ENCODE results near the gene LIMS4. TPM values are rescaled to one million over a fixed set of nuclear protein-coding genes. Genes with fewer than 3 reads are reported as not detected.
"Not testable (repeated sequence)": the region's sequence is repeated elsewhere in the genome, so short reads cannot be mapped to it uniquely, and the experiment has no call there.

LIMS4 gene
- total RNA-seq (2014; rRNA removed; shearing (Covaris generic)) (not detected in 2 replicates), polyA plus RNA-seq (2016; fragmentation: Nextera tagmentation; extraction: Ambion mirVana) (0.15 and 0.19 TPM in 2 replicates)
- long read RNA-seq = 0 reads

- not testable (repeated sequence) for H3K4me3 Mint-ChIP-seq; H3K36me3 ChIP-seq (ENCODE audit: insufficient read depth); H3K4me2 ChIP-seq; H3K36me3 Mint-ChIP-seq (ENCODE audit: low read depth); H3K4me1 ChIP-seq (ENCODE audit: insufficient read depth); DNase-seq (ENCODE audit: low spot score); H4K20me1 ChIP-seq (replicated peaks; ENCODE audit: insufficient read depth); H3K4me1 Mint-ChIP-seq; H2AFZ ChIP-seq; H3K27me3 Mint-ChIP-seq (ENCODE audit: insufficient read depth, low read depth, poor library complexity); H3K79me2 ChIP-seq (replicated peaks; ENCODE audit: insufficient read depth); H3K27ac ChIP-seq (ENCODE audit: low read depth); H3K9me2 ChIP-seq (ENCODE audit: insufficient read depth); H3K4me3 ChIP-seq; H3K27ac Mint-ChIP-seq; H3K9me3 Mint-ChIP-seq; H3F3A ChIP-seq (replicated peaks; ENCODE audit: low read depth); H3K27me3 ChIP-seq (ENCODE audit: insufficient read depth)
- peak; percentile 63 for ATAC-seq
Measured at GRCh38 chr2:110472171-110473058, at the start of gene LIMS4. Gene LIMS4 (minus strand): TSS chr2:110472816. CDS start chr2:110472778, 38 bp downstream.

GRCh38 chr2:110499755-110500377 is 27.2 kb upstream of the LIMS4 start:
- not testable (repeated sequence) for H3K9me2 ChIP-seq (ENCODE audit: insufficient read depth); H3K4me3 ChIP-seq; H2AFZ ChIP-seq; H3K4me3 Mint-ChIP-seq; H3K4me1 Mint-ChIP-seq; H3K27me3 ChIP-seq (ENCODE audit: insufficient read depth); H3K9me3 Mint-ChIP-seq; H3K36me3 ChIP-seq (ENCODE audit: insufficient read depth); DNase-seq (ENCODE audit: low spot score); H3K36me3 Mint-ChIP-seq (ENCODE audit: low read depth); H3K27me3 Mint-ChIP-seq (ENCODE audit: insufficient read depth, low read depth, poor library complexity); H4K20me1 ChIP-seq (replicated peaks; ENCODE audit: insufficient read depth); H3K4me2 ChIP-seq; H3K27ac ChIP-seq (ENCODE audit: low read depth); H3K79me2 ChIP-seq (replicated peaks; ENCODE audit: insufficient read depth); H3K4me1 ChIP-seq (ENCODE audit: insufficient read depth); H3K27ac Mint-ChIP-seq; H3F3A ChIP-seq (replicated peaks; ENCODE audit: low read depth)
- ATAC-seq = peak; percentile 79

GRCh38 chr2:110496027-110496426 is 23.4 kb upstream of the LIMS4 start:
- ATAC-seq; H3K4me1 Mint-ChIP-seq; H3K4me2 ChIP-seq; H4K20me1 ChIP-seq (replicated peaks; ENCODE audit: insufficient read depth); H3K4me1 ChIP-seq (ENCODE audit: insufficient read depth); H3K36me3 Mint-ChIP-seq (ENCODE audit: low read depth); H3K4me3 Mint-ChIP-seq; H3F3A ChIP-seq (replicated peaks; ENCODE audit: low read depth); H3K27me3 Mint-ChIP-seq (ENCODE audit: insufficient read depth, low read depth, poor library complexity); H3K27ac ChIP-seq (ENCODE audit: low read depth); DNase-seq (ENCODE audit: low spot score); H3K9me2 ChIP-seq (ENCODE audit: insufficient read depth); H3K9me3 Mint-ChIP-seq; H3K27me3 ChIP-seq (ENCODE audit: insufficient read depth); H3K4me3 ChIP-seq; H2AFZ ChIP-seq; H3K27ac Mint-ChIP-seq; H3K36me3 ChIP-seq (ENCODE audit: insufficient read depth); H3K79me2 ChIP-seq (replicated peaks; ENCODE audit: insufficient read depth): not testable (repeated sequence)

- not testable (repeated sequence) for H3F3A ChIP-seq (replicated peaks; ENCODE audit: low read depth); H3K9me3 Mint-ChIP-seq; H3K36me3 Mint-ChIP-seq (ENCODE audit: low read depth); H3K4me3 Mint-ChIP-seq; H2AFZ ChIP-seq; H3K36me3 ChIP-seq (ENCODE audit: insufficient read depth); H3K9me2 ChIP-seq (ENCODE audit: insufficient read depth); H3K4me1 ChIP-seq (ENCODE audit: insufficient read depth); H3K4me2 ChIP-seq; H3K4me1 Mint-ChIP-seq; H3K27ac ChIP-seq (ENCODE audit: low read depth); H3K4me3 ChIP-seq; H3K27me3 Mint-ChIP-seq (ENCODE audit: insufficient read depth, low read depth, poor library complexity); H3K27ac Mint-ChIP-seq; H4K20me1 ChIP-seq (replicated peaks; ENCODE audit: insufficient read depth); H3K79me2 ChIP-seq (replicated peaks; ENCODE audit: insufficient read depth); H3K27me3 ChIP-seq (ENCODE audit: insufficient read depth); DNase-seq (ENCODE audit: low spot score)
- ATAC-seq = peak; percentile 60
Measured at GRCh38 chr2:110494488-110494887, 21.9 kb upstream of the LIMS4 start.

GRCh38 chr2:110488991-110489390 is 16.4 kb upstream of the LIMS4 start:
- not testable (repeated sequence) for H3K9me3 Mint-ChIP-seq; H3K4me3 Mint-ChIP-seq; H3K27ac Mint-ChIP-seq; H3K4me3 ChIP-seq; H3K27me3 ChIP-seq (ENCODE audit: insufficient read depth); H3K36me3 Mint-ChIP-seq (ENCODE audit: low read depth); H3F3A ChIP-seq (replicated peaks; ENCODE audit: low read depth); ATAC-seq; H3K4me1 ChIP-seq (ENCODE audit: insufficient read depth); H3K9me2 ChIP-seq (ENCODE audit: insufficient read depth); H2AFZ ChIP-seq; H3K27ac ChIP-seq (ENCODE audit: low read depth); H3K36me3 ChIP-seq (ENCODE audit: insufficient read depth); H3K4me2 ChIP-seq; H3K4me1 Mint-ChIP-seq; H3K27me3 Mint-ChIP-seq (ENCODE audit: insufficient read depth, low read depth, poor library complexity); DNase-seq (ENCODE audit: low spot score); H4K20me1 ChIP-seq (replicated peaks; ENCODE audit: insufficient read depth); H3K79me2 ChIP-seq (replicated peaks; ENCODE audit: insufficient read depth)

- H3F3A ChIP-seq (replicated peaks; ENCODE audit: low read depth); H3K27ac Mint-ChIP-seq; H3K27me3 Mint-ChIP-seq (ENCODE audit: insufficient read depth, low read depth, poor library complexity); H3K27me3 ChIP-seq (ENCODE audit: insufficient read depth); H3K9me3 Mint-ChIP-seq; DNase-seq (ENCODE audit: low spot score); H3K9me2 ChIP-seq (ENCODE audit: insufficient read depth); H2AFZ ChIP-seq; H3K36me3 ChIP-seq (ENCODE audit: insufficient read depth); H3K4me3 Mint-ChIP-seq; H3K79me2 ChIP-seq (replicated peaks; ENCODE audit: insufficient read depth); H3K4me1 Mint-ChIP-seq; ATAC-seq; H3K27ac ChIP-seq (ENCODE audit: low read depth); H3K4me1 ChIP-seq (ENCODE audit: insufficient read depth); H4K20me1 ChIP-seq (replicated peaks; ENCODE audit: insufficient read depth); H3K4me2 ChIP-seq; H3K36me3 Mint-ChIP-seq (ENCODE audit: low read depth); H3K4me3 ChIP-seq: not testable (repeated sequence)
Measured at GRCh38 chr2:110482697-110483096, 10.1 kb upstream of the LIMS4 start.
